IMR-90 (cell line): ENCODE data around the gene GORASP1. TPM values are rescaled to one million over a fixed set of nuclear protein-coding genes. Genes with fewer than 3 reads are reported as not detected.

Source experiments
- ATAC-seq: fragments of 200-7000 bp; cut with Tn5 transposase; 2 replicates; pipeline ENCODE4 v1.9.1; 2020; ENCODE audit warnings: low read depth, mild to moderate bottlenecking, moderate library complexity
- BruUV-seq: library from RNA; stranded (reverse); fragments of 400-500 nt; replicated peaks from 2 replicates; lab custom pipeline; 2021; lab: Mats Ljungman, UMichigan
- CTCF ChIA-PET: fragments of 300-600 bp; formaldehyde crosslinking; extraction: SDS; loops from one replicate; lab custom pipeline; 2021; ENCODE audit warnings: antibody characterized with exemption; lab: Yijun Ruan, JAX
- POLR2A ChIA-PET: fragments of 300-600 bp; sonication (Branson Sonifier 250); formaldehyde crosslinking; loops from one replicate; lab custom pipeline; 2022; ENCODE audit warnings: antibody characterized with exemption; ENCODE audit not compliant: unreplicated experiment; lab: Charles Lee
- DNase-seq: peaks from one replicate; pipeline ENCODE4 v3.0.0; 2013
- H2AFZ ChIP-seq: replicated peaks from 2 replicates; pipeline ENCODE3; 2013; ENCODE audit warnings: low read length, mild to moderate bottlenecking; ENCODE audit not compliant: poor library complexity
- H2AK5ac ChIP-seq: 2 replicates; pipeline ENCODE4 v1.6.1; 2013; ENCODE audit warnings: low read depth, low read length, inconsistent platforms
- H2AK9ac ChIP-seq: replicated peaks from 2 replicates; pipeline ENCODE3; 2013; ENCODE audit warnings: mild to moderate bottlenecking, low read depth, low read length, moderate library complexity; ENCODE audit not compliant: poor library complexity
- H2BK120ac ChIP-seq: 2 replicates; pipeline ENCODE4 v1.6.1; 2013; ENCODE audit warnings: low read depth, low read length, inconsistent platforms
- H2BK15ac ChIP-seq: 3 replicates; pipeline ENCODE4 v1.6.1; 2013; ENCODE audit warnings: low read depth, low read length, inconsistent platforms
- H2BK20ac ChIP-seq: 2 replicates; pipeline ENCODE4 v1.6.1; 2013; ENCODE audit warnings: low read depth, mild to moderate bottlenecking, inconsistent platforms, low read length, moderate library complexity
- H2BK5ac ChIP-seq: 2 replicates; pipeline ENCODE4 v1.6.1; 2013; ENCODE audit warnings: mild to moderate bottlenecking, low read depth, low read length, inconsistent platforms; ENCODE audit not compliant: poor library complexity, severe bottlenecking
- H3K14ac ChIP-seq: replicated peaks from 2 replicates; pipeline ENCODE4 v1.6.1; 2013; ENCODE audit warnings: low read depth, low read length, inconsistent platforms
- H3K18ac ChIP-seq: 2 replicates; pipeline ENCODE4 v1.6.1; 2013; ENCODE audit warnings: low read depth, low read length, control low read depth
- H3K23ac ChIP-seq: 2 replicates; pipeline ENCODE4 v1.6.1; 2013; ENCODE audit warnings: low read depth, low read length, inconsistent platforms
- H3K27ac ChIP-seq: 2 replicates; pipeline ENCODE4 v1.5.1; 2013; ENCODE audit warnings: mild to moderate bottlenecking, control low read depth, low read length; ENCODE audit not compliant: insufficient read depth
- H3K27me3 ChIP-seq: 2 replicates; pipeline ENCODE4 v1.6.1; 2013; ENCODE audit warnings: low read length; ENCODE audit not compliant: control insufficient read depth, insufficient read depth
- H3K36me3 ChIP-seq: 2 replicates; pipeline ENCODE4 v1.6.1; 2013; ENCODE audit warnings: low read length, mixed read lengths; ENCODE audit not compliant: control insufficient read depth, insufficient read depth
- H3K4ac ChIP-seq: 2 replicates; pipeline ENCODE4 v1.6.1; 2013; ENCODE audit warnings: low read depth, low read length, inconsistent platforms
- H3K4me1 ChIP-seq: 2 replicates; pipeline ENCODE4 v1.6.1; 2013; ENCODE audit warnings: low read length, mixed read lengths; ENCODE audit not compliant: control insufficient read depth, insufficient read depth
- H3K4me2 ChIP-seq: 2 replicates; pipeline ENCODE4 v1.6.1; 2013; ENCODE audit warnings: low read depth, mild to moderate bottlenecking, control low read depth, low read length, moderate library complexity
- H3K4me3 ChIP-seq: 2 replicates; pipeline ENCODE4 v1.5.1; 2013; ENCODE audit warnings: low read depth, mild to moderate bottlenecking, control low read depth, low read length, moderate library complexity; ENCODE audit not compliant: insufficient read depth
- H3K56ac ChIP-seq: 2 replicates; pipeline ENCODE4 v1.6.1; 2013; ENCODE audit warnings: low read length, inconsistent platforms; ENCODE audit not compliant: insufficient read depth; ENCODE audit errors: extremely low read depth
- H3K79me1 ChIP-seq, 2 experiments: 2 replicates each; pipeline ENCODE4 v1.6.1; 2013; ENCODE audit warnings: low read length in 2 of 2, inconsistent platforms in 1 of 2, low read depth in 1 of 2
- H3K9ac ChIP-seq: 2 replicates; pipeline ENCODE4 v1.6.1; 2013; ENCODE audit warnings: low read depth, low read length, control low read depth
- H3K9me1 ChIP-seq: 2 replicates; pipeline ENCODE4 v1.6.1; 2013; ENCODE audit warnings: low read length, inconsistent platforms; ENCODE audit not compliant: insufficient read depth
- H3K9me3 ChIP-seq: 2 replicates; pipeline ENCODE4 v1.6.1; 2013; ENCODE audit warnings: low read length; ENCODE audit not compliant: control insufficient read depth, insufficient read depth
- H4K20me1 ChIP-seq: 2 replicates; pipeline ENCODE4 v1.6.1; 2013; ENCODE audit warnings: low read length, inconsistent platforms; ENCODE audit not compliant: insufficient read depth
- H4K5ac ChIP-seq: 2 replicates; pipeline ENCODE4 v1.6.1; 2013; ENCODE audit warnings: mild to moderate bottlenecking, low read depth, low read length, control low read depth
- H4K8ac ChIP-seq, 2 experiments: 2 replicates each; pipeline ENCODE4 v1.6.1; 2013; ENCODE audit warnings: low read depth in 2 of 2, low read length in 2 of 2, control low read depth in 1 of 2, inconsistent platforms in 1 of 2
- H4K91ac ChIP-seq: 2 replicates; pipeline ENCODE4 v1.6.1; 2013; ENCODE audit warnings: low read depth, low read length, inconsistent platforms; ENCODE audit not compliant: insufficient read depth
- BHLHE40 ChIP-seq: fragments of 150-350 bp; IDR thresholded peaks from 2 replicates; pipeline ENCODE4 v1.6.1; 2016; ENCODE audit warnings: mild to moderate bottlenecking, low read depth, low read length
- CEBPB ChIP-seq: IDR thresholded peaks from 2 replicates; pipeline ENCODE4 v1.6.1; 2012; ENCODE audit warnings: low read depth, low read length, improper control_type of control experiment
- CHD1 ChIP-seq: IDR thresholded peaks from 2 replicates; pipeline ENCODE4 v1.6.1; 2012; ENCODE audit warnings: low read depth, low read length, improper control_type of control experiment
- FOS ChIP-seq: fragments of 150-350 bp; IDR thresholded peaks from 2 replicates; pipeline ENCODE4 v1.6.1; 2016; ENCODE audit warnings: low read depth, low read length
- MAFK ChIP-seq: IDR thresholded peaks from 2 replicates; pipeline ENCODE4 v1.6.1; 2012; ENCODE audit warnings: low read depth, low read length, improper control_type of control experiment
- MAZ ChIP-seq: IDR thresholded peaks from 2 replicates; pipeline ENCODE4 v1.6.1; 2012; ENCODE audit warnings: low read depth, mild to moderate bottlenecking, low read length, improper control_type of control experiment, moderate library complexity, borderline replicate concordance
- MXI1 ChIP-seq: IDR thresholded peaks from 2 replicates; pipeline ENCODE4 v1.6.1; 2012; ENCODE audit warnings: low read depth, mild to moderate bottlenecking, low read length, moderate library complexity, borderline replicate concordance
- NFE2L2 ChIP-seq: fragments of 150-350 bp; IDR thresholded peaks from 2 replicates; pipeline ENCODE4 v1.6.1; 2016; ENCODE audit warnings: low read depth, mild to moderate bottlenecking, low read length
- POLR2A ChIP-seq: IDR thresholded peaks from 2 replicates; pipeline ENCODE4 v1.6.1; 2012; ENCODE audit warnings: mild to moderate bottlenecking, low read depth, low read length
- RAD21 ChIP-seq: IDR thresholded peaks from 2 replicates; pipeline ENCODE4 v1.6.1; 2012; ENCODE audit warnings: low read length, improper control_type of control experiment
- RCOR1 ChIP-seq: IDR thresholded peaks from 2 replicates; pipeline ENCODE4 v1.6.1; 2012; ENCODE audit warnings: mild to moderate bottlenecking, low read length, improper control_type of control experiment; ENCODE audit not compliant: insufficient replicate concordance
- RFX5 ChIP-seq: IDR thresholded peaks from 2 replicates; pipeline ENCODE4 v1.8.0; 2012; ENCODE audit warnings: low read depth, mild to moderate bottlenecking, low read length, moderate library complexity
- SMC3 ChIP-seq: fragments of 150-350 bp; IDR thresholded peaks from 2 replicates; pipeline ENCODE4 v1.6.1; 2016; ENCODE audit warnings: low read depth, mild to moderate bottlenecking, antibody characterized with exemption, low read length, moderate library complexity
- WGBS, 2 experiments: methylation state at CpG; one replicate each; pipeline versions ENCODE4 v1.1.5 to v1.1.7; 2013; ENCODE audit warnings: missing lambda C conversion rate in 2 of 2; ENCODE audit not compliant: insufficient read length in 1 of 2; ENCODE audit errors: extremely low coverage in 2 of 2; 5-methylcytosine and 5-hydroxymethylcytosine counted together
- dilution Hi-C: fragments of 300-500 bp; cut with HindIII; formaldehyde crosslinking; loops from one replicate; pipeline ENCODE4 v1.14.3; 2018; ENCODE audit warnings: low sequenced_read_pairs; ENCODE audit not compliant: unreplicated experiment
- in situ Hi-C: fragments of 300-500 bp; cut with MboI; formaldehyde crosslinking; loops from 3 replicates; pipeline ENCODE4 v1.14.3; 2019; ENCODE audit warnings: low sequenced_read_pairs, inconsistent platforms, mixed read lengths
- intact Hi-C: fragments of 100-400 bp; cut with micrococcal nuclease; formaldehyde crosslinking; loops from 2 replicates; pipeline ENCODE4 v1.10.0; 2022
- polyA plus RNA-seq, 3 experiments: library from polyadenylated mRNA; depleted of rRNA; stranded (reverse); fragments of >200 nt; gene quantifications; 2 replicates each; pipeline ENCODE4 v1.2.3, GENCODE V29; 2012; ENCODE audit warnings: low replicate concordance in 1 of 3
- total RNA-seq: library from RNA; depleted of rRNA; stranded (reverse); fragments of >200 nt; gene quantifications from 2 replicates; pipeline ENCODE4 v1.2.3, GENCODE V29; 2012
- TF ChIP-seq, protein P1 (sequence below): conservative IDR thresholded peaks from 2 replicates; pipeline ENCODE4 v1.5.1; 2012; ENCODE audit warnings: mild to moderate bottlenecking, low read depth, low read length, improper control_type of control experiment
- TF ChIP-seq, protein P2 (sequence below): fragments of 150-350 bp; IDR thresholded peaks from 2 replicates; pipeline ENCODE4 v1.6.1; 2017; ENCODE audit warnings: mild to moderate bottlenecking, antibody characterized with exemption, low read length, low read depth

The GORASP1 gene
- total and polyA plus RNA-seq, 2 of the 4 experiments (the other 2 are of a cell fraction): 35.0 to 56.6 TPM

DNA sequence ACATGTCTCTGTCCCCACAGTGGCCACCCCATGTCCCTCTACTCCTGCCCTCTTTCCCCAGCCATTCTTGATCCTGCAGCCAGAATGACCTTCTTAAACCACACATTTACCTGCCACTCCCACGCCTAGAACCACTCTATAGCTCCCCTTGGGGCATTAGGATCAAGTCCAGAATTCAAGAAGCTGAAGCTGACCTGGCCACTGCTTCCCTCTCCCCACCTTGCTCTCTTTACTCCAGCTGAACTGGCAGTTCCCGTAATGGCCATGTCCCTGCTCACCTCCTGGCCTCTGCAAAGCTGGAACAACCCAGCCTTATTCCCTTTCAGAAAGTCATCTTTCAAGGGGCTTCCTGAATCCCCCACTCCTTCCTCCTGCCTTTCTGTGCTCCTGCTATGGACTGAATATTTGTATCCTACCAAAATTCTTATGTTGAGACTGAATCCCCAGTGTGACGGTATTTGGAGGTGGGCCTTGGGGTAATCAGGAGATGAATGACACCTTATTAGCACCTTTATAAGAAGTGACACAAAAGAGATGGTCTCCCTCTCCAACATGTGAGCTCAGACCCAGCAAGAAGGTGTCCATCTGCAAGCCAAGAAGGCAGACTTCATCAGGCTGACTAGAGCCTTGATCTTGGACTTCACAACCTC is 42.2 kb upstream of the GORASP1 start:
- H2BK5ac ChIP-seq: peak overlapping the region; percentile 40
- no peak overlapping the region for H4K8ac ChIP-seq
- H4K5ac ChIP-seq: no peak overlapping the region
- peaks cover 6 to 72% of the 10 kb centered on the region in 2 experiments; a peak in 3 of 4 replicates for H3K79me1 ChIP-seq
- peak overlapping the region; percentile 70 for H4K91ac ChIP-seq
- ChIA-PET CTCF (interaction anchor here (0.8 to 1.5 kb wide), 3 partner anchors 23 to 138 kb away, joined by 4 to 6 read pairs (median 5); no protein-coding TSS in a partner anchor), POLR2A (interaction anchor here (0.6 kb wide), 1 partner anchor 853 kb away, joined by 6 read pairs; no protein-coding TSS in a partner anchor)
- intact Hi-C loops: no loop called here
- no peak overlapping the region for H2AK9ac ChIP-seq
- no peak overlapping the region for H3K9ac ChIP-seq
- WGBS, 2 experiments: 80% methylated on average over 1 of the region's 3 CpGs; no CpG with 5 or more reads in 1 of the 2 experiments
- in situ Hi-C loops: no loop called here
- no peak overlapping the region for H3K4me3 ChIP-seq
- H3K4ac ChIP-seq: peak overlapping the region; percentile 26
- H3K36me3 ChIP-seq: peaks cover 9% of the 10 kb centered on the region
- DNase-seq: no peak
- no peaks in the 10 kb centered on the region for H3K27me3 ChIP-seq
- H2AK5ac ChIP-seq: peak overlapping the region; percentile 66; the same call in 1 of the 2 replicates
- H3K23ac ChIP-seq: peak overlapping the region; percentile 12; the same call in 1 of the 2 replicates
- peak overlapping the region; percentile 19; the same call in 1 of the 2 replicates for H3K4me2 ChIP-seq
- no peak overlapping the region for H2AFZ ChIP-seq
- H3K4me1 ChIP-seq: peaks cover 54% of the 10 kb centered on the region
- 0 out of 2 replicates have a peak overlapping the region, but pooled peaks have one; percentile 13 for H3K27ac ChIP-seq
- BruUV-seq: no TSS peak
- H2BK20ac ChIP-seq: peak overlapping the region; percentile 19; the same call in 1 of the 2 replicates
- no peak overlapping the region for H3K18ac ChIP-seq
- peak overlapping the region; percentile 82; the same call in 1 of the 2 replicates for H3K14ac ChIP-seq
- H3K56ac ChIP-seq: no peak overlapping the region
- H3K9me1 ChIP-seq: peaks cover 35% of the 10 kb centered on the region
- no peak overlapping the region; the same call in 1 of the 2 replicates for H2BK120ac ChIP-seq
- ATAC-seq: no peak
- H3K9me3 ChIP-seq: no peaks in the 10 kb centered on the region
- H2BK15ac ChIP-seq: no peak overlapping the region; the same call in 2 of the 3 replicates
- dilution Hi-C loops: no loop called here
- peaks cover 77% of the 10 kb centered on the region for H4K20me1 ChIP-seq
- no peak for TF ChIP-seq CEBPB
- TF ChIP-seq RFX5: no peak
- TF ChIP-seq RCOR1: no peak
- no peak for TF ChIP-seq RAD21
- no peak for TF ChIP-seq FOS
- no peak for TF ChIP-seq BHLHE40
- TF ChIP-seq MAZ: no peak
- no peak for TF ChIP-seq POLR2A
- no peak for TF ChIP-seq MAFK
- TF ChIP-seq MXI1: no peak
- no peak for TF ChIP-seq SMC3
- TF ChIP-seq, protein P1, sequence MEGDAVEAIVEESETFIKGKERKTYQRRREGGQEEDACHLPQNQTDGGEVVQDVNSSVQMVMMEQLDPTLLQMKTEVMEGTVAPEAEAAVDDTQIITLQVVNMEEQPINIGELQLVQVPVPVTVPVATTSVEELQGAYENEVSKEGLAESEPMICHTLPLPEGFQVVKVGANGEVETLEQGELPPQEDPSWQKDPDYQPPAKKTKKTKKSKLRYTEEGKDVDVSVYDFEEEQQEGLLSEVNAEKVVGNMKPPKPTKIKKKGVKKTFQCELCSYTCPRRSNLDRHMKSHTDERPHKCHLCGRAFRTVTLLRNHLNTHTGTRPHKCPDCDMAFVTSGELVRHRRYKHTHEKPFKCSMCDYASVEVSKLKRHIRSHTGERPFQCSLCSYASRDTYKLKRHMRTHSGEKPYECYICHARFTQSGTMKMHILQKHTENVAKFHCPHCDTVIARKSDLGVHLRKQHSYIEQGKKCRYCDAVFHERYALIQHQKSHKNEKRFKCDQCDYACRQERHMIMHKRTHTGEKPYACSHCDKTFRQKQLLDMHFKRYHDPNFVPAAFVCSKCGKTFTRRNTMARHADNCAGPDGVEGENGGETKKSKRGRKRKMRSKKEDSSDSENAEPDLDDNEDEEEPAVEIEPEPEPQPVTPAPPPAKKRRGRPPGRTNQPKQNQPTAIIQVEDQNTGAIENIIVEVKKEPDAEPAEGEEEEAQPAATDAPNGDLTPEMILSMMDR: no peak
- TF ChIP-seq, protein P2, sequence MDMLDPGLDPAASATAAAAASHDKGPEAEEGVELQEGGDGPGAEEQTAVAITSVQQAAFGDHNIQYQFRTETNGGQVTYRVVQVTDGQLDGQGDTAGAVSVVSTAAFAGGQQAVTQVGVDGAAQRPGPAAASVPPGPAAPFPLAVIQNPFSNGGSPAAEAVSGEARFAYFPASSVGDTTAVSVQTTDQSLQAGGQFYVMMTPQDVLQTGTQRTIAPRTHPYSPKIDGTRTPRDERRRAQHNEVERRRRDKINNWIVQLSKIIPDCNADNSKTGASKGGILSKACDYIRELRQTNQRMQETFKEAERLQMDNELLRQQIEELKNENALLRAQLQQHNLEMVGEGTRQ: no peak
- no peak for TF ChIP-seq NFE2L2
- TF ChIP-seq CHD1: no peak
